GM23338 (cell line): Measurements from ENCODE around the gene GLCE. TPM values are rescaled to one million over a fixed set of nuclear protein-coding genes. Genes with fewer than 3 reads are reported as not detected.

Source experiments
- ATAC-seq: fragments of 200-7000 bp; cut with Tn5 transposase; 3 replicates; pipeline ENCODE4 v1.9.1; 2020
- DNase-seq: peaks from one replicate; pipeline ENCODE4 v3.0.0-alpha.2; 2015; ENCODE audit warnings: low spot score
- H2AFZ ChIP-seq: fragments of 200-600 bp; sonication (generic); 2 replicates; pipeline ENCODE4 v1.8.0; 2016; ENCODE audit warnings: antibody characterized with exemption, mild to moderate bottlenecking, moderate library complexity
- H3F3A ChIP-seq: fragments of 200-600 bp; sonication (generic); replicated peaks from 2 replicates; pipeline ENCODE4 v1.8.0; 2017; ENCODE audit warnings: antibody characterized with exemption, mixed run types, low read depth
- H3K27ac ChIP-seq: fragments of 200-600 bp; sonication (generic); 2 replicates; pipeline ENCODE4 v1.6.1; 2016; ENCODE audit warnings: low read depth
- H3K27me3 ChIP-seq: fragments of 200-600 bp; sonication (generic); 2 replicates; pipeline ENCODE4 v1.8.0; 2016; ENCODE audit warnings: mild to moderate bottlenecking, mixed run types, moderate library complexity; ENCODE audit not compliant: insufficient read depth
- H3K36me3 ChIP-seq: fragments of 200-600 bp; sonication (generic); 2 replicates; pipeline ENCODE4 v1.8.0; 2016; ENCODE audit warnings: mild to moderate bottlenecking; ENCODE audit not compliant: insufficient read depth
- H3K4me1 ChIP-seq: fragments of 200-600 bp; sonication (generic); 2 replicates; pipeline ENCODE4 v1.8.0; 2016; ENCODE audit warnings: mild to moderate bottlenecking, moderate library complexity; ENCODE audit not compliant: insufficient read depth
- H3K4me2 ChIP-seq: fragments of 200-600 bp; sonication (generic); 2 replicates; pipeline ENCODE4 v1.7.1; 2017; ENCODE audit warnings: mixed run types
- H3K4me3 ChIP-seq: fragments of 200-600 bp; sonication (generic); 2 replicates; pipeline ENCODE4 v1.6.1; 2016; ENCODE audit warnings: mixed run types
- H3K79me2 ChIP-seq: fragments of 200-600 bp; sonication (generic); replicated peaks from 2 replicates; pipeline ENCODE4 v1.8.0; 2017; ENCODE audit warnings: mild to moderate bottlenecking; ENCODE audit not compliant: insufficient read depth
- H3K9me2 ChIP-seq: fragments of 200-600 bp; sonication (generic); 2 replicates; pipeline ENCODE4 v1.8.0; 2017; ENCODE audit not compliant: insufficient read depth
- H4K20me1 ChIP-seq: fragments of 200-600 bp; sonication (generic); replicated peaks from 2 replicates; pipeline ENCODE4 v1.8.0; 2017; ENCODE audit warnings: mild to moderate bottlenecking; ENCODE audit not compliant: insufficient read depth
- H3K27ac Mint-ChIP-seq: 2 replicates; pipeline ENCODE4 v1.8.0; 2020; ENCODE audit warnings: inconsistent platforms, mild to moderate bottlenecking, moderate library complexity, mixed read lengths
- H3K27me3 Mint-ChIP-seq: 3 replicates; pipeline ENCODE4 v1.8.0; 2022; ENCODE audit warnings: low read depth, mild to moderate bottlenecking, moderate library complexity, mixed read lengths, inconsistent platforms; ENCODE audit not compliant: insufficient read depth, poor library complexity
- H3K36me3 Mint-ChIP-seq: 3 replicates; pipeline ENCODE4 v1.8.0; 2021; ENCODE audit warnings: low read depth, mild to moderate bottlenecking, inconsistent platforms, moderate library complexity, mixed read lengths
- H3K4me1 Mint-ChIP-seq: 3 replicates; pipeline ENCODE4 v1.8.0; 2020; ENCODE audit warnings: mild to moderate bottlenecking, inconsistent platforms, mixed read lengths
- H3K4me3 Mint-ChIP-seq: 3 replicates; pipeline ENCODE4 v1.8.0; 2021; ENCODE audit warnings: moderate library complexity, mild to moderate bottlenecking, inconsistent platforms, mixed read lengths
- H3K9me3 Mint-ChIP-seq: 3 replicates; pipeline ENCODE4 v1.8.0; 2020; ENCODE audit warnings: moderate library complexity, mild to moderate bottlenecking, inconsistent platforms, mixed read lengths
- CREB1 ChIP-seq: fragments of 250-450 bp; sonication (Bioruptor Pico); IDR thresholded peaks from 2 replicates; pipeline ENCODE4 v1.5.0; 2020; ENCODE audit warnings: low read depth, mild to moderate bottlenecking, moderate library complexity
- ETS1 ChIP-seq: IDR thresholded peaks from 2 replicates; pipeline ENCODE4 v1.6.1; 2016; ENCODE audit warnings: antibody characterized with exemption
- EZH2 ChIP-seq: fragments of 200-600 bp; sonication (generic); IDR thresholded peaks from one replicate; pipeline ENCODE4 v1.8.0; 2017; ENCODE audit warnings: antibody characterized with exemption, mild to moderate bottlenecking, low read depth; ENCODE audit not compliant: unreplicated experiment
- EZH2phosphoT487 ChIP-seq: fragments of 200-600 bp; sonication (generic); IDR thresholded peaks from one replicate; pipeline ENCODE4 v1.8.1; 2018; ENCODE audit warnings: antibody characterized with exemption; ENCODE audit not compliant: unreplicated experiment
- JUNB ChIP-seq: IDR thresholded peaks from one replicate; pipeline ENCODE4 v1.6.1; 2016; ENCODE audit warnings: antibody characterized with exemption; ENCODE audit not compliant: unreplicated experiment
- NANOG ChIP-seq: IDR thresholded peaks from 2 replicates; pipeline ENCODE4 v1.6.1; 2016; ENCODE audit warnings: antibody characterized with exemption, borderline replicate concordance
- REST ChIP-seq: IDR thresholded peaks from one replicate; pipeline ENCODE4 v1.6.1; 2018; ENCODE audit warnings: antibody characterized with exemption; ENCODE audit not compliant: unreplicated experiment
- STAT1 ChIP-seq: IDR thresholded peaks from one replicate; pipeline ENCODE4 v1.6.1; 2016; ENCODE audit warnings: antibody characterized with exemption; ENCODE audit not compliant: unreplicated experiment
- ZNF114 ChIP-seq: fragments of 250-450 bp; sonication (Bioruptor Pico); IDR thresholded peaks from 2 replicates; pipeline ENCODE4 v1.5.0; 2020; ENCODE audit warnings: mild to moderate bottlenecking, moderate library complexity
- ZNF331 ChIP-seq: fragments of 250-450 bp; sonication (Bioruptor Pico); IDR thresholded peaks from 2 replicates; pipeline ENCODE4 v1.5.0; 2020; ENCODE audit warnings: low read depth, mild to moderate bottlenecking, moderate library complexity
- ZNF462 ChIP-seq: fragments of 250-450 bp; sonication (Bioruptor Pico); IDR thresholded peaks from 2 replicates; pipeline ENCODE4 v1.5.0; 2020; ENCODE audit warnings: mild to moderate bottlenecking, moderate library complexity
- polyA plus RNA-seq: library from polyadenylated mRNA; unstranded; fragments of >200 nt; fragmentation: Nextera tagmentation; extraction: Ambion mirVana; gene quantifications from 2 replicates; pipeline ENCODE4 v1.2.1, GENCODE V29; 2016
- total RNA-seq: library from RNA; depleted of rRNA; stranded (reverse); fragments of >200 nt; shearing (Covaris generic); gene quantifications from 2 replicates; pipeline ENCODE4 v1.2.3, GENCODE V29; 2014
- TF ChIP-seq, protein P1 (sequence below), 2 experiments: fragments of 200-600 bp in 1 of 2; sonication (generic) in 1 of 2; conservative IDR thresholded peaks; 2 replicates each; pipeline versions ENCODE4 v1.5.1 to v1.6.1; 2016 to 2017; ENCODE audit warnings: antibody characterized with exemption in 2 of 2, low read depth in 2 of 2, mild to moderate bottlenecking in 2 of 2, moderate library complexity in 1 of 2

Gene GLCE
- total and polyA plus RNA-seq, 2 experiments from 2014 or later, result 7.5 to 15.5 TPM

GRCh38 chr15:69232144-69232543, 71.7 kb downstream of the GLCE start (continued):
- TF ChIP-seq ZNF462 (CRISPR knock-in tag) (no peak), ZNF331 (CRISPR knock-in tag) (no peak), STAT1 (no peak)

DNA sequence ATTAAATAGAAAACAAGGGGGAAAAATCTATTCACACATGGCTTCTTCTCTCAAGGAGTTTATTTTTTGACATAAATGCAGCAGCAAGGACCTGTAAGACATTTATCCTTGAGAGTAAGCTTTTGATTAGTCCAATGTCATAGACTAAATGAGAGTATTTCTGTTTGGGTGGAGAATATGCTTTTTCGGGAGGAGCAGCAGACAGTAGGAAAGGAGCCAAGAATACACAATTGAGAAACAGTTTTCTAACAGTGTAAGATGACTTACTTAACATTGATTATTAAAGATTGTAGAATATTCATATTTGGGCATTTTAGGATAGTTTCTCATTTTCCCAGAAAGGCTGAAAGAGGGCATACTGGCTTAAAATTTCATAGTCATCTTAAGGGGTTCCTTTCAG, 72.3 kb downstream of the GLCE start:
- Mint-ChIP-seq H3K27ac (no peak overlapping the region), H3K27me3 (no peaks in the 10 kb centered on the region), H3K4me3 (no peak overlapping the region), H3K4me1 (no peaks in the 10 kb centered on the region), H3K9me3 (no peaks in the 10 kb centered on the region), H3K36me3 (peaks cover 9% of the 10 kb centered on the region; the same call in 2 of the 3 replicates)
- Histone ChIP-seq H3K4me3 (no peak overlapping the region), H2AFZ (no peak overlapping the region), H3K9me2 (no peaks in the 10 kb centered on the region), H3K36me3 (no peaks in the 10 kb centered on the region), H3K27ac (no peak overlapping the region), H3K4me2 (no peak overlapping the region), H3K79me2 (no peaks in the 10 kb centered on the region), H3K4me1 (no peaks in the 10 kb centered on the region), H3F3A (no peaks in the 10 kb centered on the region), H4K20me1 (no peaks in the 10 kb centered on the region), H3K27me3 (no peaks in the 10 kb centered on the region)
- no peak for ATAC-seq
- DNase-seq, result no peak
- TF ChIP-seq, protein P1, sequence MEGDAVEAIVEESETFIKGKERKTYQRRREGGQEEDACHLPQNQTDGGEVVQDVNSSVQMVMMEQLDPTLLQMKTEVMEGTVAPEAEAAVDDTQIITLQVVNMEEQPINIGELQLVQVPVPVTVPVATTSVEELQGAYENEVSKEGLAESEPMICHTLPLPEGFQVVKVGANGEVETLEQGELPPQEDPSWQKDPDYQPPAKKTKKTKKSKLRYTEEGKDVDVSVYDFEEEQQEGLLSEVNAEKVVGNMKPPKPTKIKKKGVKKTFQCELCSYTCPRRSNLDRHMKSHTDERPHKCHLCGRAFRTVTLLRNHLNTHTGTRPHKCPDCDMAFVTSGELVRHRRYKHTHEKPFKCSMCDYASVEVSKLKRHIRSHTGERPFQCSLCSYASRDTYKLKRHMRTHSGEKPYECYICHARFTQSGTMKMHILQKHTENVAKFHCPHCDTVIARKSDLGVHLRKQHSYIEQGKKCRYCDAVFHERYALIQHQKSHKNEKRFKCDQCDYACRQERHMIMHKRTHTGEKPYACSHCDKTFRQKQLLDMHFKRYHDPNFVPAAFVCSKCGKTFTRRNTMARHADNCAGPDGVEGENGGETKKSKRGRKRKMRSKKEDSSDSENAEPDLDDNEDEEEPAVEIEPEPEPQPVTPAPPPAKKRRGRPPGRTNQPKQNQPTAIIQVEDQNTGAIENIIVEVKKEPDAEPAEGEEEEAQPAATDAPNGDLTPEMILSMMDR (conservative IDR thresholded peaks at IDR 0.05; ENCODE audit: low read depth in 2 of 2), result no peak
- TF ChIP-seq JUNB (no peak), REST (no peak), EZH2phosphoT487 (no peak), STAT1 (no peak), EZH2 (no peak), NANOG (no peak), CREB1 (no peak), ZNF114 (CRISPR knock-in tag) (no peak), ETS1 (no peak)
